Spleen (tissue), 11 donors: ENCODE results near the gene STK35. TPM values are rescaled to one million over a fixed set of nuclear protein-coding genes. Genes with fewer than 3 reads are reported as not detected.

Experiments
- DNase-seq: peaks from one replicate; pipeline ENCODE4 v3.0.0-alpha.2; 2020
- H3K27ac ChIP-seq, 8 donors: fragments of 200-600 bp; sonication (generic) in 7 of 8; 1 replicate in 4 of 8; 2 replicates in 4 of 8; pipeline versions ENCODE4 v1.5.0 to v1.8.0; 2016 to 2021; ENCODE audit warnings: inconsistent platforms in 4 of 8, mild to moderate bottlenecking in 4 of 8, moderate library complexity in 1 of 8
- H3K27me3 ChIP-seq, 7 donors: fragments of 200-600 bp; sonication (generic) in 6 of 7; replicated peaks in 1 of 7; 1 replicate in 4 of 7; 2 replicates in 3 of 7; pipeline versions ENCODE4 v1.5.0 to v1.8.0; 2016 to 2021; ENCODE audit warnings: inconsistent platforms in 3 of 7, mild to moderate bottlenecking in 1 of 7
- H3K36me3 ChIP-seq, 6 donors: fragments of 200-600 bp; sonication (generic) in 5 of 6; 1 replicate in 4 of 6; 2 replicates in 2 of 6; pipeline versions ENCODE4 v1.5.0 to v1.8.0; 2016 to 2021; ENCODE audit warnings: inconsistent platforms in 2 of 6
- H3K4me1 ChIP-seq, 6 donors: fragments of 200-600 bp; sonication (generic) in 5 of 6; 1 replicate in 3 of 6; 2 replicates in 3 of 6; pipeline versions ENCODE4 v1.5.0 to v1.8.0; 2016 to 2021; ENCODE audit warnings: inconsistent platforms in 3 of 6
- H3K4me3 ChIP-seq, 8 donors: fragments of 200-600 bp; sonication (generic) in 7 of 8; 1 replicate in 4 of 8; 2 replicates in 4 of 8; pipeline versions ENCODE4 v1.5.0 to v1.8.0; 2016 to 2021; ENCODE audit warnings: inconsistent platforms in 4 of 8, mild to moderate bottlenecking in 4 of 8, moderate library complexity in 2 of 8
- H3K9me3 ChIP-seq, 8 donors: fragments of 200-600 bp; sonication (generic) in 7 of 8; 1 replicate in 4 of 8; 2 replicates in 4 of 8; pipeline versions ENCODE4 v1.5.0 to v1.8.0; 2016 to 2021; ENCODE audit warnings: inconsistent platforms in 4 of 8
- POLR2A ChIP-seq, 3 donors: fragments of 450-650 bp; IDR thresholded peaks; one replicate each; pipeline ENCODE4 v1.5.1; 2017; ENCODE audit warnings: antibody characterized with exemption in 3 of 3, mild to moderate bottlenecking in 1 of 3
- POLR2AphosphoS5 ChIP-seq, 3 donors: sonication (generic); formaldehyde crosslinking; IDR thresholded peaks; one replicate each; pipeline ENCODE4 v1.5.1; 2017; ENCODE audit warnings: antibody characterized with exemption in 3 of 3
- WGBS, 5 donors: extraction: QIAGEN DNeasy Blood & Tissue Kit in 3 of 5; methylation state at CpG; one replicate each; pipeline versions ENCODE4 v1.1.5 to v1.1.7; 2013 to 2018; 5-methylcytosine and 5-hydroxymethylcytosine counted together
- intact Hi-C: fragments of 100-400 bp; cut with DNase I; formaldehyde crosslinking; loops from one replicate; pipeline ENCODE4 v1.15.0; 2023; ENCODE audit warnings: low total_unique reads
- polyA plus RNA-seq, 3 donors: library from polyadenylated mRNA; stranded (reverse); fragments of 200-250 nt; gene quantifications; one replicate each; pipeline ENCODE4 v1.2.1, GENCODE V29; 2013
- total RNA-seq, 7 donors: library from RNA; depleted of rRNA in 3 of 7; stranded (reverse); fragments of >200 nt in 3 of 7; fragmentation: NEBNext Ultra II Directional in 4 of 7; extraction: Animal tissue kit (Norgen Biotek cat#: 25700) in 4 of 7; gene quantifications; one replicate each; pipeline versions ENCODE4 v1.1.0 to v1.2.1, GENCODE V29; 2016 to 2021
- TF ChIP-seq, protein P1 (sequence below), 11 experiments: fragments of 200-600 bp in 7 of 11; fragments of 450-650 bp in 4 of 11; sonication (generic) in 4 of 11; IDR thresholded peaks in 8 of 11; conservative IDR thresholded peaks in 3 of 11; 1 replicate in 7 of 11; 2 replicates in 4 of 11; pipeline versions ENCODE4 v1.4.0 to v1.8.0; 2016 to 2021; ENCODE audit warnings: antibody characterized with exemption in 11 of 11, inconsistent platforms in 4 of 11, mild to moderate bottlenecking in 1 of 11
- donor health status: healthy with polysubstance abuse.
- donor health status: DM: no; HTN: no; CAD: no; lungs with moderate emphysema.
- donor health status: DM: no; HTN: no; CAD: no.
- donor health status: Bipolar disorder and iron deficiency.
- donor health status: healthy.
- donor health status: DM: no; HTN: no; CAD: no.
- donor health status: DM: yes; HTN: yes; CAD: no.

Gene STK35
- total and polyA plus RNA-seq, 10 donors, result 1.8 to 25.4 (median 15.0) TPM

DNA sequence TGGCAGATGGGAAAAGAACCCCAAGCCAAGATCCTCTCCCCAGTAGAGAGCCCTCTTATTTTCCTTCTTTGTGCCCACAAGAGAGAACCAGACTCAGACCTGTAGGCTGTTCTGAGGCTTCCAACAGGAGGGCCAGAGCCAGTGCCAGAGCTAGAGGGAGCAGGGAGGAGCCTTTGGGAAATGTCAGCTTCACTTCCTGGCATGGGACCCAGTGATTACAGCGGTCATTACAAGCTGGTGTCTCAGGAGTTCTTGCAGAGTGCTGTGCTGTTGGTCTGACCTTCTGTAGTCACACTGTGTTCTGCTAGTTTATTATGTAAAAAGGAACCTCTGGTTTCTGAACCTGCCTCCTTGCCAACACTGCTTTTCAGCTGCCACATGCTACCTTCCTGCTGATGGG is 38.9 kb downstream of the STK35 start:
- H3K9me3 ChIP-seq, result no peaks in the 10 kb centered on the region
- TF ChIP-seq POLR2A (IDR thresholded peaks at IDR 0.05), result no peak
- no peak for TF ChIP-seq POLR2AphosphoS5 (IDR thresholded peaks at IDR 0.05)
- no peak for DNase-seq
- H3K27ac ChIP-seq, result peak overlapping the region in 1 of 8 donors; percentile 7
- H3K4me1 ChIP-seq, result peaks cover 0 to 37% (median 8%) of the 10 kb centered on the region in 6 donors
- 53 to 69% (median 67%) methylated on average over 1 of the region's 1 CpG for WGBS, 5 donors
- intact Hi-C loops, result no loop called here
- H3K36me3 ChIP-seq, result peaks cover 0 to 71% (median 18%) of the 10 kb centered on the region in 6 donors
- no peaks in the 10 kb centered on the region for H3K27me3 ChIP-seq
- no peak overlapping the region for H3K4me3 ChIP-seq

DNA sequence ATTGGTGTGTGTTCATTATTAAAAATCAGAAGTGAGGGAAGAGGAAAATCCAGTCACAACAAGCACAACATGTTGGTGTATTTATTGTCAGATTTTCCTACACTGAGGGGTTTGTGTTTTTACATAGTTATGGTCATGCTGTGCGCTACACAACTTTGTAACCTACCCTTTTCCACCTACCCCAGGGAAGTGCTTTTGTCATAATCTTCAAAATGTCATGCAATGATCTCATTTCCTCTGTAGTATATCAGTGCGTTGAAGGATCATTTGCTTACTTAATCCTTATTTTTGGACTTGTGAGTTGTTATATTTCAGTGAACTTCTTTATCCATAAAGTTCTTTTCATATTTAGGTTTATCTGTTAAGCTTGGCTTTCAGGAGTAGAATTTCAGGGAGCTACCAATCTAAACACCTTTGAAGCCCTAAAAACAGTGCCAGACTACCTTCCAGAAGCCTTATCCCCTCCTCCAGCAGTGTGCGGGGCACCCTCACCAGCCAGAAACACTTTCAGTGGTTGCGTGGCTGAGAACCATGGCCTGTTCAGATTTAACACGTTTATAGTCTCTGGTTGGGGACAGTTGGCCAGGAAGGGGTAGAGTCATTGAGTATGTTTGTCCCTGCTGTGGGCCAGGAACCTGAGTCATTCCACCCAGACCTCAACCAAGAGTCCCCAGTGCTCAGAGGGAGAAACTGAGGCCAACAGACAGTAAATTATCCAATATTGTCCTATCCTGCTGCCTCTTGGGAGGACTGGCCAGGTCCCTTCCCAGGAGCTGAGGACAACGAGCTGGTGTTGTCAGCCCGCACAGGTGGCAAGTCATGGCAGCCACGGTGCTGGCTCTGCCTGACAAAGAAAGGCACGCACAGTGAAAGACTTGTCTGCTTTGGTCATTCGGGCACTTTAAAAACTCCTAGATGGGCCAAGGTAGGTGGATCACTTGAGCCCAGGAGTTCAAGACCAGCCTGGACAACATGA is 40.3 kb downstream of the STK35 start:
- peak; percentile 19 for DNase-seq
- intact Hi-C loops, result no loop called here
- no peak overlapping the region for H3K4me3 ChIP-seq
- H3K9me3 ChIP-seq, result no peaks in the 10 kb centered on the region
- peaks cover 0 to 29% (median 6%) of the 10 kb centered on the region in 6 donors for H3K4me1 ChIP-seq
- no peaks in the 10 kb centered on the region for H3K27me3 ChIP-seq
- 88 to 94% (median 90%) methylated on average over 10 of the region's 10 CpGs for WGBS, 5 donors
- TF ChIP-seq POLR2AphosphoS5 (IDR thresholded peaks at IDR 0.05), result no peak
- TF ChIP-seq, protein P1, sequence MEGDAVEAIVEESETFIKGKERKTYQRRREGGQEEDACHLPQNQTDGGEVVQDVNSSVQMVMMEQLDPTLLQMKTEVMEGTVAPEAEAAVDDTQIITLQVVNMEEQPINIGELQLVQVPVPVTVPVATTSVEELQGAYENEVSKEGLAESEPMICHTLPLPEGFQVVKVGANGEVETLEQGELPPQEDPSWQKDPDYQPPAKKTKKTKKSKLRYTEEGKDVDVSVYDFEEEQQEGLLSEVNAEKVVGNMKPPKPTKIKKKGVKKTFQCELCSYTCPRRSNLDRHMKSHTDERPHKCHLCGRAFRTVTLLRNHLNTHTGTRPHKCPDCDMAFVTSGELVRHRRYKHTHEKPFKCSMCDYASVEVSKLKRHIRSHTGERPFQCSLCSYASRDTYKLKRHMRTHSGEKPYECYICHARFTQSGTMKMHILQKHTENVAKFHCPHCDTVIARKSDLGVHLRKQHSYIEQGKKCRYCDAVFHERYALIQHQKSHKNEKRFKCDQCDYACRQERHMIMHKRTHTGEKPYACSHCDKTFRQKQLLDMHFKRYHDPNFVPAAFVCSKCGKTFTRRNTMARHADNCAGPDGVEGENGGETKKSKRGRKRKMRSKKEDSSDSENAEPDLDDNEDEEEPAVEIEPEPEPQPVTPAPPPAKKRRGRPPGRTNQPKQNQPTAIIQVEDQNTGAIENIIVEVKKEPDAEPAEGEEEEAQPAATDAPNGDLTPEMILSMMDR (IDR thresholded peaks at IDR 0.05 in 8 of 11, conservative IDR thresholded peaks at IDR 0.05 in 3 of 11), result no peak
- no peak for TF ChIP-seq POLR2A (IDR thresholded peaks at IDR 0.05)
- no peak overlapping the region for H3K27ac ChIP-seq
- peaks cover 0 to 80% (median 30%) of the 10 kb centered on the region in 6 donors for H3K36me3 ChIP-seq

DNA sequence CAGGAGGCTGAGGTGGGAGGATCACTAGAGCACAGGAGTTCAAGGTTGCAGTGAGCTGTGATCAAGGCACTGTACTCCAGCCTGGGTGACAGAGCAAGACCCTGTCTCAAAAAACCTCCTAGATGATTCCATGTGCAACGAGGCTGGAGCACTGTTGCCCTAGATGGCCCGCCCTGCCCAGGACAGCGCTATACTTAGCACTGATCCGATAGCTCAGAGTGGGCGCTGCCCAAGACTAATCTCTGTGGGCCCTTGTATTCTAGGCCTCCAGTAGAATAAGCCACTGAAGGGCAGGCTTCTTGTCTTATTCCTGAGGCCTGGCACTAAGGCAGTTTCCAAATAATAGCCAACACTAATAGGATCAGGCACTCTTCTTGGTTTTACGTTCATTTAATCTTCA is 41.0 kb downstream of the STK35 start:
- intact Hi-C loops, result no loop called here
- TF ChIP-seq POLR2AphosphoS5 (IDR thresholded peaks at IDR 0.05) (no peak), POLR2A (IDR thresholded peaks at IDR 0.05) (no peak)
- Histone ChIP-seq H3K27me3 (no peaks in the 10 kb centered on the region), H3K27ac (no peak overlapping the region), H3K9me3 (no peaks in the 10 kb centered on the region), H3K4me1 (peaks cover 0 to 29% (median 6%) of the 10 kb centered on the region in 6 donors), H3K4me3 (no peak overlapping the region), H3K36me3 (peaks cover 0 to 82% (median 35%) of the 10 kb centered on the region in 6 donors)
- DNase-seq, result peak; percentile 30
- 93 to 97% (median 94%) methylated on average over 4 to 6 of the region's 6 CpGs for WGBS, 5 donors

DNA sequence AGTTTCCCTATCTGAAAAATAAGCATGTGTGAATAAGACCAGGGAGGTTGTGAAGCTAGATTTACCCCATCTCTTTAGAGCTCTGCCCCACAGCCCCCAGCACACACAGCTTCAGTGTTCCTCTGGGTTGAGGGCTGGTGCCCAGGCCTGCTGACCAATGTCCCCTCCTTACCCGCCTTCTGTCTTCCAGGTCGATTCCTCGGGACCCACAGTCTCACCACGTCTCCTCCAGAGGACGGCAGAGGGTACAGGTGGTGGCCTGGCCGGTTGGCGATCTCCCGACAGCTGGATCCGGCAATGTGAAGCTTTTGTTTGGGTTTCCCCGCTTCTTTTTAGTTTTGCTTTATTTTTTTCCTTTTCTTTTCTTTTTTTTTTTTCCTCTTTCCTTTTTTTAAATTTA is 42.0 kb downstream of the STK35 start:
- 94 to 97% (median 96%) methylated on average over 10 of the region's 10 CpGs for WGBS, 5 donors

More for the DNA sequence above, 42.0 kb downstream of the STK35 start:
- Histone ChIP-seq H3K36me3 (peaks cover 0 to 91% (median 38%) of the 10 kb centered on the region in 6 donors), H3K4me3 (no peak overlapping the region), H3K27me3 (no peaks in the 10 kb centered on the region), H3K27ac (no peak overlapping the region), H3K9me3 (no peaks in the 10 kb centered on the region), H3K4me1 (peaks cover 0 to 22% (median 6%) of the 10 kb centered on the region in 6 donors)
- peak; percentile 32 for DNase-seq
- intact Hi-C loops, result no loop called here
- no peak for TF ChIP-seq POLR2AphosphoS5 (IDR thresholded peaks at IDR 0.05)
- TF ChIP-seq, protein P1 (IDR thresholded peaks at IDR 0.05 in 8 of 11, conservative IDR thresholded peaks at IDR 0.05 in 3 of 11), result no peak
- TF ChIP-seq POLR2A (IDR thresholded peaks at IDR 0.05), result no peak
